NCI-H526 treated with DMSO at 0.1 percent for 48 hours (cell line): ENCODE results near the gene TAF3.

Source experiments
- DNase-seq: peaks from one replicate; lab custom pipeline; 2025; lab: John Stamatoyannopoulos, UW

Gene TAF3

GRCh38 chr10:7881119-7881518 is 62.8 kb downstream of the TAF3 start:
- DNase-seq = no peak

GRCh38 chr10:7886056-7886455 is 67.8 kb downstream of the TAF3 start:
- no peak for DNase-seq

GRCh38 chr10:7887174-7887816 is 69.0 kb downstream of the TAF3 start:
- no peak for DNase-seq

- no peak for DNase-seq
These were observed 71.7 kb downstream of the TAF3 start for GRCh38 chr10:7889947-7890542.

DNA sequence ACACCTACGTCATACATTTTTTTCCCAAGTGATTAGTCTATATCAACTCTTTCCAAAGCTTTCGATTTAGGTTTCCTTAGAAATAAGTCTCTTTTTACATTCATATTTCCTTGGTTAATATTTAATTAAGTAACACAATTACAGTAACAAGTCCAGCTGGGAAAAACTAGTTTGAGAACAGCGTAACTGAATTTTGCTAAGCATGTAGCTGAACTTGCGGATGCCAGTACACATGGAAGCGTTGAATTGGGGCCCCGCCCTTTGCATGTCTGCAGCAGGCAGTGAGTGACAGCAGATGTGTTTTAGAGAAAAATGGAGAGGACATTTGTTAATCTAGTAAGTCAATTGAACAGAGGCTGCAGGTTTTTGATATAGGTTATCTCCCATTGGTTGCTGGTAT is 72.5 kb downstream of the TAF3 start:
- DNase-seq = no peak

GRCh38 chr10:7891634-7892033 is 73.3 kb downstream of the TAF3 start:
- DNase-seq = no peak

GRCh38 chr10:7892146-7892545 is 73.8 kb downstream of the TAF3 start:
- DNase-seq = no peak

- DNase-seq = no peak
These were observed 77.4 kb downstream of the TAF3 start for GRCh38 chr10:7895699-7896090.

DNA sequence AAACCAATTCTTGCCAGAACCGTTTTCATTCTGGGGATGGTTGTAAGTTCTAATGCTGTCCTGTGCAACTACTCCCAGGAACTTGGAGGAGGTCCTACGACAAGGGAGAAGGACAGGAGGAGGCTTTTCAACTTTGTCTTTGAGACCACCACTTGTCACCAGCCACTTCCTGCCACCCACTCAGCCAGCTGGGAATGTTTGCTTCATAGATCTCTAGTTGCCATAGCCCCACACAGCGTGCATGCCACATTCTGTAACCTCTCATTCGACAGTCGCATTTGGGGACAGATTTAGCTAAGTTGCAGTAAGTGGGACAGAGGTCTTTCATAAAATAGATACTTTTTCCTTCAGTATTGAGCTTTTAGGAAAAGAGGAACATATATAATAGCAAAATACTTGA is 78.0 kb downstream of the TAF3 start:
- no peak for DNase-seq

GRCh38 chr10:7901256-7901655 is 83.0 kb downstream of the TAF3 start:
- no peak for DNase-seq

GRCh38 chr10:7902413-7902812 is 84.1 kb downstream of the TAF3 start:
- DNase-seq = no peak

GRCh38 chr10:7903851-7904250 is 85.5 kb downstream of the TAF3 start:
- DNase-seq = no peak

GRCh38 chr10:7906128-7906527 is 87.8 kb downstream of the TAF3 start:
- no peak for DNase-seq

- DNase-seq = no peak
These were observed 90.4 kb downstream of the TAF3 start for GRCh38 chr10:7908541-7909210.

DNA sequence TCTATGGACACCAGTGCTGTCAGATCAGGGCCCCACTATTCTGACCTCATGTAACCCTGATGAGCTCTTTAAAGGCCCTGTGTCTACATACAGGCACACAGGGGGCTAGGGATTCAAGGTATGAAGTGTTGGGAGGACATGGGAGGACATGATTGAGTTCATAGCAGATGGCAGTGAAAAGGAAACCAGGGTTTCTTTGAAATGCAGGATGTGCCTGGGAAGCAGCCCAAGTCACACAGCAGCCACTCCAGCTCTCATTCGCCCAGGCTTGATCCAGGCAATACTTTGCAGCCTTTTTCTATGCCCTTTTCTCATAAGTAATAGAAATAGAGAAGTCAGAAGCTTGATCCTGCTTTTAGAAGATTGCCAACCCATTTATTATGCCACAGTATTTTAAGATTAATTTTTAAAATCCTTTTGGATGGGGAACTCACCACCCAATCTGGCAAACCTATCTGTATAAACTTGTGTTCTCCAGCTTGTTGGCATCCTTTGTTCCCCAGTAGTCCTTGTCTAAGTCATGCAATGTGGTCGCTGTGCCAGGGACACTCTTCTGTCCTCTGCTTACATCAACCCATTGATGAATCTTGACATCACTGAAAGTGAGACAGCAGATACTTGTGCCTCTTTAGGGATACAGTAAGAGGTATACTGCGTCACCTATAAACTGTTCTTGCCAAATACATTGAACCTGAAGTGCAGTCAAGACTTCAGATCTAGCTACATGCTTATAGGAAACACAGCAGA is 95.0 kb downstream of the TAF3 start:
- DNase-seq = no peak

DNA sequence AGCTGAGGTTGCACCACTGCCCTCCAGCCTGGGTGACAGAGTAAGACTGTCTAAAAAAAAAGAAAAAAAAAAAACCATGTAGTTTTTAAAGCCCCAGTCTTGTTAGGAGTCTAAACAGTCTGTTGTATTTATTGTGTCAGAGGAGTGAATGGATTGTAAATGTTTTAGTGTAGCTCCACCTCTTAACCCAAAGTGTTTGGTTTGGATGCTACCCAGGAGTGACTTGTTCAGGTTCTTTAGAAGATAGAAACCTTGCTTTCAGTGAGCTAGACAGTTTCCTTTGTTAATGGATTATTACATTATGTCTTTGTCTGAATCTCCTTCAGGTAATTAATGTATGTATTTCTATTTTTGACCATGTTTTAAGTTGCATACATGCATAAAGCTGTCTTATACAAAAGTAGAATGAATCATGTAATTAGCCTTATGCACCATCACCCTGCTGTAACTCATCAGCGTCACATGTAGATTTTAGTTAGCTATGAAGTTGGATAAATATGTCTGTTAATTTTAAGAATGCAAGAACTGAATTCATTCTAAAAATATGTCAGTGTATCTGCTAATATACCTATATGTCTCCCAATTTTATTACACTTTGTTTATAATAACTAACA is 97.7 kb downstream of the TAF3 start:
- no peak for DNase-seq

GRCh38 chr10:7917736-7918135 is 99.4 kb downstream of the TAF3 start:
- DNase-seq = no peak

GRCh38 chr10:7922707-7923106 is 104.4 kb downstream of the TAF3 start:
- DNase-seq = no peak

- no peak for DNase-seq
These were observed 110.2 kb downstream of the TAF3 start for GRCh38 chr10:7928536-7928935.

DNA sequence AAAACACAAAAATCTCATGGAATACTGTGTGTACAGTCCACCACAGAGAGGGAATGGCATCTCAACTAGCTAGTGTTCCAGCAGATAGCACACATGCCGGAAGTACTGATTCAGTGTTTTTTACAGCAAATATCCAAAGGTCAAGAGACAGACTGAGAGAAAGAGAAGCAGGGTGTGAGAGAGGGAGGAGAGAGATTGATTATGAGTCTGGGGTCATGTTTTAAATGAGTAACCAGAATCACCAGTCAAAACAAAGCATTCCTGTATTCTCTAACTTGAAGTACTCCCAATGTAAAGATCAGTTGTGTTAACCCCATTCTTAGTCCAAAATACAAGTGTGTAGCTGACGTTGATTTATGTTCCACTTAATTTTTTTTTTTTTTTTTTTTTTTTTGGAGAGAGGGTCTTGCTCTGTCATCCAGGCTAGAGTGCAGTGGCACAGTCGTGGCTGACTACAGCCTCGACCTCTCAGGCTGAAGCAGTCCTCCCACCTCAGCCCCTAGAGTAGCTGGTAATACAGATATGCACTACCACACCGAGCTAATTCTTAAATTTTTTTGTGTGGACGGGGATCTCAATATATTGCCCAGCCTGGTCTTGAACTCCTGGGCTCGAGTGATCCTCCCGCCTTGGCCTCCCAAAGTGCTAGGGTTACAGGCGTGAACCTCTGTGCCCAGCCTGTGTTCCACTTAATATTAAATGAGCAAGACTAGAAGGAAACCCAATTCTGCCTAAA is 114.2 kb downstream of the TAF3 start:
- no peak for DNase-seq

GRCh38 chr10:7933262-7933661 is 115.0 kb downstream of the TAF3 start:
- no peak for DNase-seq

GRCh38 chr10:7933757-7934156 is 115.5 kb downstream of the TAF3 start:
- no peak for DNase-seq
